Smooth muscle cell (in vitro differentiated cells): ENCODE measurements around the gene CPZ. TPM values are rescaled to one million over a fixed set of nuclear protein-coding genes. Genes with fewer than 3 reads are reported as not detected.

ENCODE experiments used
- DNase-seq: peaks from one replicate; lab custom pipeline; 2025; ENCODE audit not compliant: unreplicated experiment; lab: John Stamatoyannopoulos, UW
- H2AFZ ChIP-seq: fragments of 200-600 bp; sonication (generic); 2 replicates; pipeline ENCODE4 v1.6.0; 2016; ENCODE audit warnings: antibody characterized with exemption, low read depth, mild to moderate bottlenecking
- H3F3A ChIP-seq: fragments of 200-600 bp; sonication (generic); 2 replicates; pipeline ENCODE4 v1.6.0; 2017; ENCODE audit warnings: antibody characterized with exemption, low read depth
- H3K27ac ChIP-seq: fragments of 200-600 bp; sonication (generic); 2 replicates; pipeline ENCODE4 v1.5.1; 2016; ENCODE audit warnings: low read depth, mild to moderate bottlenecking
- H3K27me3 ChIP-seq: fragments of 200-600 bp; sonication (generic); 2 replicates; pipeline ENCODE4 v1.6.1; 2016; ENCODE audit warnings: low read depth, mild to moderate bottlenecking
- H3K36me3 ChIP-seq: fragments of 200-600 bp; sonication (generic); 2 replicates; pipeline ENCODE4 v1.5.1; 2016; ENCODE audit warnings: low read depth
- H3K4me1 ChIP-seq: fragments of 200-600 bp; sonication (generic); 2 replicates; pipeline ENCODE4 v1.5.1; 2016; ENCODE audit warnings: low read depth
- H3K4me2 ChIP-seq: fragments of 200-600 bp; sonication (generic); 2 replicates; pipeline ENCODE4 v1.6.0; 2016; ENCODE audit warnings: mild to moderate bottlenecking
- H3K4me3 ChIP-seq: fragments of 200-600 bp; sonication (generic); 2 replicates; pipeline ENCODE4 v1.5.1; 2016; ENCODE audit warnings: mild to moderate bottlenecking
- H3K79me2 ChIP-seq: fragments of 200-600 bp; sonication (generic); 2 replicates; pipeline ENCODE4 v1.6.0; 2016; ENCODE audit warnings: low read depth, mild to moderate bottlenecking
- H3K9ac ChIP-seq: fragments of 200-600 bp; sonication (generic); 2 replicates; pipeline ENCODE4 v1.6.0; 2016; ENCODE audit warnings: low read depth
- H3K9me3 ChIP-seq: fragments of 200-600 bp; sonication (generic); replicated peaks from 2 replicates; pipeline ENCODE4 v1.5.1; 2016; ENCODE audit warnings: low read depth
- H4K20me1 ChIP-seq: fragments of 200-600 bp; sonication (generic); 2 replicates; pipeline ENCODE4 v1.6.0; 2016; ENCODE audit warnings: low read depth
- CTCF ChIP-seq: fragments of 200-600 bp; sonication (generic); IDR thresholded peaks from 2 replicates; pipeline ENCODE4 v1.5.1; 2017; ENCODE audit warnings: borderline replicate concordance, mild to moderate bottlenecking, antibody characterized with exemption; ENCODE audit not compliant: insufficient read depth, poor library complexity, severe bottlenecking
- WGBS: methylation state at CpG from one replicate; pipeline ENCODE4 v1.1.7; 2016; ENCODE audit warnings: low lambda C conversion rate; 5-methylcytosine and 5-hydroxymethylcytosine counted together
- polyA plus RNA-seq: library from polyadenylated mRNA; unstranded; fragments of >200 nt; fragmentation: Nextera tagmentation; extraction: Ambion mirVana; gene quantifications from 2 replicates; pipeline ENCODE4 v1.2.1, GENCODE V29; 2016
- total RNA-seq: library from RNA; depleted of rRNA; stranded (reverse); fragments of >200 nt; gene quantifications from 2 replicates; pipeline ENCODE4 v1.2.3, GENCODE V29; 2014

CPZ gene
- total and polyA plus RNA-seq, 2 experiments from 2014 or later: 12.0 to 35.9 TPM

- no peak overlapping the region for H3K4me3 ChIP-seq
- H3K36me3 ChIP-seq: no peaks in the 10 kb centered on the region
- no peaks in the 10 kb centered on the region for H3K9me3 ChIP-seq
- no peak overlapping the region for H3K4me2 ChIP-seq
- 94% methylated on average over 11 of the region's 11 CpGs for WGBS
- H3K79me2 ChIP-seq: no peaks in the 10 kb centered on the region
- H2AFZ ChIP-seq: no peak overlapping the region
- no peak for DNase-seq
- no peaks in the 10 kb centered on the region for H3F3A ChIP-seq
- no peaks in the 10 kb centered on the region for H3K27me3 ChIP-seq
- no peak overlapping the region for H3K9ac ChIP-seq
- H3K27ac ChIP-seq: no peak overlapping the region
- no peaks in the 10 kb centered on the region for H4K20me1 ChIP-seq
- H3K4me1 ChIP-seq: no peaks in the 10 kb centered on the region
- no peak for TF ChIP-seq CTCF
Measured at GRCh38 chr4:8549352-8549931, 43.1 kb upstream of the CPZ start.

GRCh38 chr4:8550691-8551090, 41.9 kb upstream of the CPZ start:
- no peak overlapping the region for H3K27ac ChIP-seq
- H3K27me3 ChIP-seq: no peaks in the 10 kb centered on the region
- H4K20me1 ChIP-seq: no peaks in the 10 kb centered on the region
- no peak overlapping the region for H3K4me3 ChIP-seq
- H3K9ac ChIP-seq: no peak overlapping the region
- H3K4me1 ChIP-seq: no peaks in the 10 kb centered on the region
- no peak for TF ChIP-seq CTCF
- WGBS: 88% methylated on average over 9 of the region's 9 CpGs
- H3K4me2 ChIP-seq: no peak overlapping the region
- H3K79me2 ChIP-seq: no peaks in the 10 kb centered on the region
- H3K36me3 ChIP-seq: no peaks in the 10 kb centered on the region
- no peaks in the 10 kb centered on the region for H3F3A ChIP-seq
- H3K9me3 ChIP-seq: no peaks in the 10 kb centered on the region
- no peak overlapping the region for H2AFZ ChIP-seq
- no peak for DNase-seq

GRCh38 chr4:8552024-8552423, 40.5 kb upstream of the CPZ start:
- no peak overlapping the region for H3K27ac ChIP-seq
- 86% methylated on average over 4 of the region's 4 CpGs for WGBS

More at GRCh38 chr4:8552024-8552423, 40.5 kb upstream of the CPZ start:
- no peak for DNase-seq
- H2AFZ ChIP-seq: no peak overlapping the region
- no peaks in the 10 kb centered on the region for H3K79me2 ChIP-seq
- no peak overlapping the region for H3K4me2 ChIP-seq
- H3K4me1 ChIP-seq: no peaks in the 10 kb centered on the region
- no peaks in the 10 kb centered on the region for H3K27me3 ChIP-seq
- no peaks in the 10 kb centered on the region for H3K9me3 ChIP-seq
- H3K4me3 ChIP-seq: no peak overlapping the region
- H4K20me1 ChIP-seq: no peaks in the 10 kb centered on the region
- no peak overlapping the region for H3K9ac ChIP-seq
- no peaks in the 10 kb centered on the region for H3K36me3 ChIP-seq
- TF ChIP-seq CTCF: no peak
- peaks cover 6% of the 10 kb centered on the region for H3F3A ChIP-seq
